Measurements from ENCODE around the gene ENOX1.

DNA sequence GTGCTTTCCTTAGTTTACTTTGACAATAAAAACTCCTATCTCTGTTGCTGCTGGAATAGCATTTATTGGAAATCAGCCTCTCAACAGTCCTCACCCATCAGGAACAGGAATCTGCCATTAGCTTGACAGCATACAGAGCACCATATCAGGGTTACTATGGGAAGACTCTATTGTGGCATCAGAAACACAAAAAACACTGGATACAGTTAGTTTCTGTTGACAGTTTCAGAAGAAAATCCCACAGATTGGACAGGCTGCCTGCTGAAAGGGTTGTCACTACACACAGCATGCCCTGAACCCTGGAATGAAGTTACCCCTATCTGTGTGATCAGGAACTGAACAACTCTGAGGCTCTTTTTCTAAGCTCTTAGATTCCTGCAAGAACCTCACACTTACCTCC lies 172.7 kb downstream of the ENOX1 start:
- TF ChIP-seq, protein P1, sequence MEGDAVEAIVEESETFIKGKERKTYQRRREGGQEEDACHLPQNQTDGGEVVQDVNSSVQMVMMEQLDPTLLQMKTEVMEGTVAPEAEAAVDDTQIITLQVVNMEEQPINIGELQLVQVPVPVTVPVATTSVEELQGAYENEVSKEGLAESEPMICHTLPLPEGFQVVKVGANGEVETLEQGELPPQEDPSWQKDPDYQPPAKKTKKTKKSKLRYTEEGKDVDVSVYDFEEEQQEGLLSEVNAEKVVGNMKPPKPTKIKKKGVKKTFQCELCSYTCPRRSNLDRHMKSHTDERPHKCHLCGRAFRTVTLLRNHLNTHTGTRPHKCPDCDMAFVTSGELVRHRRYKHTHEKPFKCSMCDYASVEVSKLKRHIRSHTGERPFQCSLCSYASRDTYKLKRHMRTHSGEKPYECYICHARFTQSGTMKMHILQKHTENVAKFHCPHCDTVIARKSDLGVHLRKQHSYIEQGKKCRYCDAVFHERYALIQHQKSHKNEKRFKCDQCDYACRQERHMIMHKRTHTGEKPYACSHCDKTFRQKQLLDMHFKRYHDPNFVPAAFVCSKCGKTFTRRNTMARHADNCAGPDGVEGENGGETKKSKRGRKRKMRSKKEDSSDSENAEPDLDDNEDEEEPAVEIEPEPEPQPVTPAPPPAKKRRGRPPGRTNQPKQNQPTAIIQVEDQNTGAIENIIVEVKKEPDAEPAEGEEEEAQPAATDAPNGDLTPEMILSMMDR (IDR thresholded peaks at IDR 0.05) = no peak
- TF ChIP-seq POLR2A (IDR thresholded peaks at IDR 0.05) (no peak), POLR2AphosphoS5 (IDR thresholded peaks at IDR 0.05) (no peak)
